NCI-H526 treated with DMSO at 0.1 percent for 48 hours (cell line): ENCODE results near the gene FAM120A.
A peak's percentile ranks its signal among the peaks of the same experiment; 100 is the strongest.

Experiments used
- DNase-seq: peaks from one replicate; lab custom pipeline; 2025; lab: John Stamatoyannopoulos, UW

Gene FAM120A

GRCh38 chr9:93557366-93558137 is 106.1 kb downstream of the FAM120A start:
- DNase-seq: no peak

- DNase-seq: no peak
These were observed 107.0 kb downstream of the FAM120A start for GRCh38 chr9:93558503-93558902.

- no peak for DNase-seq
These were observed 109.5 kb downstream of the FAM120A start for GRCh38 chr9:93560991-93561390.

GRCh38 chr9:93562157-93562556 is 110.7 kb downstream of the FAM120A start:
- DNase-seq: no peak

- no peak for DNase-seq
These were observed 113.6 kb downstream of the FAM120A start for GRCh38 chr9:93565089-93565488.

- peak; percentile 77 for DNase-seq
These were observed 115.2 kb downstream of the FAM120A start for GRCh38 chr9:93566408-93567270.

GRCh38 chr9:93567271-93567959 is 115.9 kb downstream of the FAM120A start:
- DNase-seq: no peak

- no peak for DNase-seq
These were observed 116.7 kb downstream of the FAM120A start for GRCh38 chr9:93568169-93568568.

GRCh38 chr9:93569621-93570174 is 118.2 kb downstream of the FAM120A start:
- no peak for DNase-seq

GRCh38 chr9:93572221-93572620 is 120.7 kb downstream of the FAM120A start:
- DNase-seq: no peak

- no peak for DNase-seq
These were observed 121.4 kb downstream of the FAM120A start for GRCh38 chr9:93572636-93573515.

GRCh38 chr9:93573516-93573828 is 122.0 kb downstream of the FAM120A start:
- no peak for DNase-seq

GRCh38 chr9:93574091-93574899 is 122.8 kb downstream of the FAM120A start:
- no peak for DNase-seq

- DNase-seq: no peak
These were observed 123.7 kb downstream of the FAM120A start for GRCh38 chr9:93574900-93575795.

- DNase-seq: no peak
These were observed 124.3 kb downstream of the FAM120A start for GRCh38 chr9:93575796-93576257.

- no peak for DNase-seq
These were observed 125.0 kb downstream of the FAM120A start, which contains the start of gene PHF2 for GRCh38 chr9:93576258-93577077. Gene PHF2, plus strand, starts transcription at chr9:93576584. Its CDS starts 190 bp downstream, at chr9:93576774.

- no peak for DNase-seq
These were observed 125.8 kb downstream of the FAM120A start for GRCh38 chr9:93577078-93577974.
